Brain microvascular endothelial cell (primary cell): Measurements from ENCODE around the gene COX6A1.
"Not testable (repeated sequence)": the region's sequence is repeated elsewhere in the genome, so short reads cannot be mapped to it uniquely, and the experiment has no call there.

ENCODE experiments used
- DNase-seq: peaks from one replicate; pipeline ENCODE4 v3.0.0-alpha.2; 2020
- H3K27ac ChIP-seq: fragments of 250-450 bp; sonication (Bioruptor Pico); 2 replicates; pipeline ENCODE4 v1.5.1; 2020; ENCODE audit warnings: mild to moderate bottlenecking, moderate library complexity
- H3K27me3 ChIP-seq: fragments of 250-450 bp; sonication (Bioruptor Pico); replicated peaks from 2 replicates; pipeline ENCODE4 v1.5.1; 2020; ENCODE audit warnings: mild to moderate bottlenecking
- H3K36me3 ChIP-seq: fragments of 250-450 bp; sonication (Bioruptor Pico); replicated peaks from 2 replicates; pipeline ENCODE4 v1.5.1; 2020; ENCODE audit warnings: mild to moderate bottlenecking
- H3K4me3 ChIP-seq: 2 replicates; pipeline ENCODE4 v1.5.1; 2011; ENCODE audit warnings: low read depth, mild to moderate bottlenecking, control low read depth, low read length, moderate library complexity
- CTCF ChIP-seq: IDR thresholded peaks from 2 replicates; pipeline ENCODE4 v1.5.1; 2011; ENCODE audit warnings: low read depth, mild to moderate bottlenecking, moderate library complexity, low read length, control low read depth, inconsistent platforms; ENCODE audit errors: missing control alignments
- in situ Hi-C: cut with HindIII; loops from 2 replicates; pipeline ENCODE4 v1.10.0; 2017; ENCODE audit warnings: low sequenced_read_pairs, low pct_ligation_motif_present

The COX6A1 gene

GRCh38 chr12:120447992-120448391, 10.1 kb downstream of the COX6A1 start:
- no peak for DNase-seq
- no peak for TF ChIP-seq CTCF
- no peak overlapping the region for H3K4me3 ChIP-seq
- H3K27me3 ChIP-seq = no peaks in the 10 kb centered on the region
- H3K27ac ChIP-seq = no peak overlapping the region
- peaks cover 18% of the 10 kb centered on the region for H3K36me3 ChIP-seq
- in situ Hi-C loops = no loop called here

- H3K36me3 ChIP-seq = peaks cover 38% of the 10 kb centered on the region
- H3K27ac ChIP-seq, DNase-seq, in situ Hi-C loops, H3K4me3 ChIP-seq, H3K27me3 ChIP-seq: not testable (repeated sequence)
Observed at GRCh38 chr12:120452524-120452923, 14.6 kb downstream of the COX6A1 start.

- H3K4me3 ChIP-seq = no peak overlapping the region
- no peak overlapping the region for H3K27ac ChIP-seq
- DNase-seq = no peak
- no peaks in the 10 kb centered on the region for H3K27me3 ChIP-seq
- H3K36me3 ChIP-seq = peaks cover 38% of the 10 kb centered on the region
- in situ Hi-C loops = no loop called here
- TF ChIP-seq CTCF = no peak
Observed at GRCh38 chr12:120453060-120453750, 15.3 kb downstream of the COX6A1 start.

- H3K36me3 ChIP-seq = peaks cover 45% of the 10 kb centered on the region
- in situ Hi-C loops = no loop called here
- TF ChIP-seq CTCF = peak; percentile 78
- no peak for DNase-seq
- H3K4me3 ChIP-seq = no peak overlapping the region
- H3K27ac ChIP-seq = no peak overlapping the region
- H3K27me3 ChIP-seq = no peaks in the 10 kb centered on the region
Observed at GRCh38 chr12:120453977-120454376, 16.1 kb downstream of the COX6A1 start.

GRCh38 chr12:120455302-120455701, 17.4 kb downstream of the COX6A1 start:
- H3K27ac ChIP-seq = no peak overlapping the region
- TF ChIP-seq CTCF = no peak
- H3K4me3 ChIP-seq = no peak overlapping the region
- no peaks in the 10 kb centered on the region for H3K27me3 ChIP-seq
- H3K36me3 ChIP-seq = peaks cover 54% of the 10 kb centered on the region
- in situ Hi-C loops = no loop called here
- DNase-seq = no peak

GRCh38 chr12:120457133-120457532, 19.2 kb downstream of the COX6A1 start:
- Histone ChIP-seq H3K36me3 (peaks cover 61% of the 10 kb centered on the region), H3K27ac (no peak overlapping the region), H3K27me3 (no peaks in the 10 kb centered on the region), H3K4me3 (no peak overlapping the region)
- TF ChIP-seq CTCF = peak; percentile 49
- in situ Hi-C loops = no loop called here
- DNase-seq = no peak
